ENCODE data around the gene TNNT2.

Gene TNNT2

GRCh38 chr1:201318504-201319340, 58.8 kb downstream of the TNNT2 start:
- POLR2A ChIA-PET, result no interaction called here
- H3K27ac ChIP-seq (ENCODE audit: insufficient read depth in 1 of 2, low read depth in 1 of 2, low read length in 2 of 2, poor library complexity in 1 of 2, severe bottlenecking in 2 of 2), result no peak overlapping the region
- WGBS (ENCODE audit: insufficient coverage), result 87% methylated on average over 11 of the region's 15 CpGs
- H3K27me3 ChIP-seq (replicated peaks in 2 of 5; ENCODE audit: control insufficient read depth in 4 of 5, insufficient read depth in 5 of 5, low read length in 4 of 5), result peaks cover 0 to 6% (median 0%) of the 10 kb centered on the region in 5 experiments
- H3K9me3 ChIP-seq (ENCODE audit: control extremely low read depth in 1 of 5, control insufficient read depth in 4 of 5, insufficient read depth in 2 of 5, low read depth in 1 of 5, low read length in 4 of 5), result no peaks in the 10 kb centered on the region
- no peak for DNase-seq
- H3K36me3 ChIP-seq (ENCODE audit: control insufficient read depth in 4 of 4, insufficient read depth in 4 of 4, low read length in 3 of 4), result no peaks in the 10 kb centered on the region
- CTCF ChIA-PET, result no interaction called here
- H3K4me3 ChIP-seq (ENCODE audit: control insufficient read depth in 1 of 7, extremely low read depth in 1 of 7, insufficient read depth in 4 of 7, low read depth in 2 of 7, low read length in 6 of 7), result no peak overlapping the region
- no peaks in the 10 kb centered on the region for H3K4me1 ChIP-seq (ENCODE audit: control extremely low read depth in 1 of 4, control insufficient read depth in 4 of 4, insufficient read depth in 4 of 4, low read length in 3 of 4)

GRCh38 chr1:201317551-201317950, 59.9 kb downstream of the TNNT2 start:
- WGBS (ENCODE audit: insufficient coverage), result 97% methylated on average over 11 of the region's 13 CpGs
- no peak overlapping the region for H3K4me3 ChIP-seq (ENCODE audit: control insufficient read depth in 1 of 7, extremely low read depth in 1 of 7, insufficient read depth in 4 of 7, low read depth in 2 of 7, low read length in 6 of 7)
- H3K9me3 ChIP-seq (ENCODE audit: control extremely low read depth in 1 of 5, control insufficient read depth in 4 of 5, insufficient read depth in 2 of 5, low read depth in 1 of 5, low read length in 4 of 5), result no peaks in the 10 kb centered on the region
- peaks cover 0 to 6% (median 0%) of the 10 kb centered on the region in 5 experiments for H3K27me3 ChIP-seq (replicated peaks in 2 of 5; ENCODE audit: control insufficient read depth in 4 of 5, insufficient read depth in 5 of 5, low read length in 4 of 5)
- CTCF ChIA-PET, result interaction anchor here (1.5 kb wide), 1 partner anchor 14 kb away, joined by 5 read pairs; no protein-coding TSS in a partner anchor
- H3K4me1 ChIP-seq (ENCODE audit: control extremely low read depth in 1 of 4, control insufficient read depth in 4 of 4, insufficient read depth in 4 of 4, low read length in 3 of 4), result no peaks in the 10 kb centered on the region
- H3K27ac ChIP-seq (ENCODE audit: insufficient read depth in 1 of 2, low read depth in 1 of 2, low read length in 2 of 2, poor library complexity in 1 of 2, severe bottlenecking in 2 of 2), result no peak overlapping the region
- POLR2A ChIA-PET, result no interaction called here
- no peaks in the 10 kb centered on the region for H3K36me3 ChIP-seq (ENCODE audit: control insufficient read depth in 4 of 4, insufficient read depth in 4 of 4, low read length in 3 of 4)
- no peak for DNase-seq

DNA sequence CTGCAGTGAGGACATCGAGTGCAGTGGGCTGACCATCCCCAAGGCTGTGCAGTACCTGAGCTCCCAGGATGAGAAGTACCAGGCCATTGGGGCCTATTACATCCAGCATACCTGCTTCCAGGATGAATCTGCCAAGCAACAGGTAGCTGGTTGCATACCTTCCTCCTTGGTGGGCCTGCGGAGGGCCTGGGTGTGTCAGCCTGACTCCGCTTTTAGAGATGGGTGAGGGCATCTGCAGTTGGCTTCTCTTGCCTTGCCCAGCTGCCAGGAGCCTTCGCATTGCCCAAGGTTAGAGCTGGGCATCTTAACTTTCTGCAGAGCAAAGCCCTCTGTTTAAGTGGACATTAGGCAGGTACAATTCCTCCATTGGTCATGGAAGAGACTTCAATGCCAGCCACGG, 60.9 kb downstream of the TNNT2 start:
- no peak for DNase-seq
- Histone ChIP-seq H3K4me1 (ENCODE audit: control extremely low read depth in 1 of 4, control insufficient read depth in 4 of 4, insufficient read depth in 4 of 4, low read length in 3 of 4) (no peaks in the 10 kb centered on the region), H3K27ac (ENCODE audit: insufficient read depth in 1 of 2, low read depth in 1 of 2, low read length in 2 of 2, poor library complexity in 1 of 2, severe bottlenecking in 2 of 2) (no peak overlapping the region), H3K4me3 (ENCODE audit: control insufficient read depth in 1 of 7, extremely low read depth in 1 of 7, insufficient read depth in 4 of 7, low read depth in 2 of 7, low read length in 6 of 7) (no peak overlapping the region), H3K36me3 (ENCODE audit: control insufficient read depth in 4 of 4, insufficient read depth in 4 of 4, low read length in 3 of 4) (no peaks in the 10 kb centered on the region), H3K9me3 (ENCODE audit: control extremely low read depth in 1 of 5, control insufficient read depth in 4 of 5, insufficient read depth in 2 of 5, low read depth in 1 of 5, low read length in 4 of 5) (no peaks in the 10 kb centered on the region), H3K27me3 (replicated peaks in 2 of 5; ENCODE audit: control insufficient read depth in 4 of 5, insufficient read depth in 5 of 5, low read length in 4 of 5) (peaks cover 0 to 6% (median 0%) of the 10 kb centered on the region in 5 experiments)
- WGBS (ENCODE audit: insufficient coverage), result 95% methylated on average over 5 of the region's 5 CpGs
- CTCF ChIA-PET, result interaction anchor here (1.5 to 1.9 kb wide), 2 partner anchors 13 to 31 kb away, joined by 5 to 10 read pairs; no protein-coding TSS in a partner anchor
- POLR2A ChIA-PET, result no interaction called here

GRCh38 chr1:201313086-201313485, 64.4 kb downstream of the TNNT2 start:
- no peaks in the 10 kb centered on the region for H3K36me3 ChIP-seq (ENCODE audit: control insufficient read depth in 4 of 4, insufficient read depth in 4 of 4, low read length in 3 of 4)
- CTCF ChIA-PET, result interaction anchor here (1.9 kb wide), 1 partner anchor 59 kb away, joined by 4 read pairs; no protein-coding TSS in a partner anchor

GRCh38 chr1:201312298-201312697, 65.2 kb downstream of the TNNT2 start:
- Histone ChIP-seq H3K36me3 (ENCODE audit: control insufficient read depth in 4 of 4, insufficient read depth in 4 of 4, low read length in 3 of 4) (no peaks in the 10 kb centered on the region), H3K4me3 (ENCODE audit: control insufficient read depth in 1 of 7, extremely low read depth in 1 of 7, insufficient read depth in 4 of 7, low read depth in 2 of 7, low read length in 6 of 7) (no peak overlapping the region), H3K9me3 (ENCODE audit: control extremely low read depth in 1 of 5, control insufficient read depth in 4 of 5, insufficient read depth in 2 of 5, low read depth in 1 of 5, low read length in 4 of 5) (no peaks in the 10 kb centered on the region), H3K4me1 (ENCODE audit: control extremely low read depth in 1 of 4, control insufficient read depth in 4 of 4, insufficient read depth in 4 of 4, low read length in 3 of 4) (no peaks in the 10 kb centered on the region), H3K27me3 (replicated peaks in 2 of 5; ENCODE audit: control insufficient read depth in 4 of 5, insufficient read depth in 5 of 5, low read length in 4 of 5) (peaks cover 0 to 29% (median 12%) of the 10 kb centered on the region in 5 experiments), H3K27ac (ENCODE audit: insufficient read depth in 1 of 2, low read depth in 1 of 2, low read length in 2 of 2, poor library complexity in 1 of 2, severe bottlenecking in 2 of 2) (no peak overlapping the region)
- POLR2A ChIA-PET, result no interaction called here
- DNase-seq, result no peak
- CTCF ChIA-PET, result interaction anchor here (1.9 kb wide), 1 partner anchor 58 kb away, joined by 4 read pairs; no protein-coding TSS in a partner anchor
- 95% methylated on average over 7 of the region's 7 CpGs for WGBS (ENCODE audit: insufficient coverage)

More at GRCh38 chr1:201313086-201313485, 64.4 kb downstream of the TNNT2 start:
- Histone ChIP-seq H3K4me1 (ENCODE audit: control extremely low read depth in 1 of 4, control insufficient read depth in 4 of 4, insufficient read depth in 4 of 4, low read length in 3 of 4) (no peaks in the 10 kb centered on the region), H3K4me3 (ENCODE audit: control insufficient read depth in 1 of 7, extremely low read depth in 1 of 7, insufficient read depth in 4 of 7, low read depth in 2 of 7, low read length in 6 of 7) (no peak overlapping the region), H3K9me3 (ENCODE audit: control extremely low read depth in 1 of 5, control insufficient read depth in 4 of 5, insufficient read depth in 2 of 5, low read depth in 1 of 5, low read length in 4 of 5) (no peaks in the 10 kb centered on the region), H3K27ac (ENCODE audit: insufficient read depth in 1 of 2, low read depth in 1 of 2, low read length in 2 of 2, poor library complexity in 1 of 2, severe bottlenecking in 2 of 2) (no peak overlapping the region), H3K27me3 (replicated peaks in 2 of 5; ENCODE audit: control insufficient read depth in 4 of 5, insufficient read depth in 5 of 5, low read length in 4 of 5) (peaks cover 0 to 25% (median 12%) of the 10 kb centered on the region in 5 experiments)
- WGBS (ENCODE audit: insufficient coverage), result 97% methylated on average over 13 of the region's 16 CpGs
- POLR2A ChIA-PET, result no interaction called here
- no peak for DNase-seq

DNA sequence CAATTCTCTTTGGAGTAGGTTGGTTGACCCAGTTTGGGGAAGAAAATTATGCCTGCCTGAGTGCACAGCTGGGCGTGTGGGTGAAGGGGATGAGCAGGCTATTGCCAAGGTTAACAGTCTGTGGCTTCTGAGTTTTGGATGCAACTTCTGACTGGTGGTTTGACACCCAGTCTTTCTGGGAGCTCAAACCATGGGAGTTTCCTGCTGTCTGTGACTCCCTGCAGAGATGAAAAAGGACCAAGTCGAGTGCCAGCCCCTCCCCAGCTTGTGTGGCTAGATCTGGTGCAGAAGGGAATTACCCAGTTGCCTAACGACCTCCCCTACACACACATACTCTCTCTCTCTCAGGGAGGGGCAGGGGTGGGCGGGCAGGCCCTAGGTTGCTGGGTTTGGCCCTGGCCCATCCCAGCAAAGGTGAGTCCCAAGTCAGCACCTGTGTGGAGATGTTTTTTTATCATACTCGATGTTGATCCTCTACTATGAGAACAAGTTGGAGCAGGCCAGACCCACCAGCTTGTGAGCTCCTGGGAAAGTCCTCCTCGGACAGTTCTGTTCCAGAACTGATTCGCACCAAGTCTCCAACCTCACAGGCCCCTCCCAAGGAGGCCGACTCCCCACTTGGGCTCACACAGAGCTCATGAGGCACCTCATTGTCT, 66.0 kb downstream of the TNNT2 start:
- CTCF ChIA-PET, result interaction anchor here (1.1 to 1.9 kb wide), 2 partner anchors 49 to 57 kb away, joined by 3 to 4 read pairs; no protein-coding TSS in a partner anchor
- Histone ChIP-seq H3K27me3 (replicated peaks in 2 of 5; ENCODE audit: control insufficient read depth in 4 of 5, insufficient read depth in 5 of 5, low read length in 4 of 5) (peaks cover 0 to 30% (median 13%) of the 10 kb centered on the region in 5 experiments), H3K27ac (ENCODE audit: insufficient read depth in 1 of 2, low read depth in 1 of 2, low read length in 2 of 2, poor library complexity in 1 of 2, severe bottlenecking in 2 of 2) (no peak overlapping the region)

GRCh38 chr1:201310986-201311355, 66.5 kb downstream of the TNNT2 start:
- ChIA-PET POLR2A (no interaction called here), CTCF (interaction anchor here (1.1 kb wide), 1 partner anchor 48 kb away, joined by 3 read pairs; no protein-coding TSS in a partner anchor)
- Histone ChIP-seq H3K9me3 (ENCODE audit: control extremely low read depth in 1 of 5, control insufficient read depth in 4 of 5, insufficient read depth in 2 of 5, low read depth in 1 of 5, low read length in 4 of 5) (no peaks in the 10 kb centered on the region), H3K4me3 (ENCODE audit: control insufficient read depth in 1 of 7, extremely low read depth in 1 of 7, insufficient read depth in 4 of 7, low read depth in 2 of 7, low read length in 6 of 7) (no peak overlapping the region), H3K4me1 (ENCODE audit: control extremely low read depth in 1 of 4, control insufficient read depth in 4 of 4, insufficient read depth in 4 of 4, low read length in 3 of 4) (no peaks in the 10 kb centered on the region), H3K27ac (ENCODE audit: insufficient read depth in 1 of 2, low read depth in 1 of 2, low read length in 2 of 2, poor library complexity in 1 of 2, severe bottlenecking in 2 of 2) (no peak overlapping the region), H3K27me3 (replicated peaks in 2 of 5; ENCODE audit: control insufficient read depth in 4 of 5, insufficient read depth in 5 of 5, low read length in 4 of 5) (peaks cover 0 to 30% (median 12%) of the 10 kb centered on the region in 5 experiments), H3K36me3 (ENCODE audit: control insufficient read depth in 4 of 4, insufficient read depth in 4 of 4, low read length in 3 of 4) (no peaks in the 10 kb centered on the region)
- no peak for DNase-seq
- 89% methylated on average over 3 of the region's 4 CpGs for WGBS (ENCODE audit: insufficient coverage)

More for the DNA sequence above, 66.0 kb downstream of the TNNT2 start:
- Histone ChIP-seq H3K36me3 (ENCODE audit: control insufficient read depth in 4 of 4, insufficient read depth in 4 of 4, low read length in 3 of 4) (no peaks in the 10 kb centered on the region), H3K4me3 (ENCODE audit: control insufficient read depth in 1 of 7, extremely low read depth in 1 of 7, insufficient read depth in 4 of 7, low read depth in 2 of 7, low read length in 6 of 7) (no peak overlapping the region), H3K9me3 (ENCODE audit: control extremely low read depth in 1 of 5, control insufficient read depth in 4 of 5, insufficient read depth in 2 of 5, low read depth in 1 of 5, low read length in 4 of 5) (no peaks in the 10 kb centered on the region), H3K4me1 (ENCODE audit: control extremely low read depth in 1 of 4, control insufficient read depth in 4 of 4, insufficient read depth in 4 of 4, low read length in 3 of 4) (no peaks in the 10 kb centered on the region)
- WGBS (ENCODE audit: insufficient coverage), result 72% methylated on average over 4 of the region's 8 CpGs
- POLR2A ChIA-PET, result no interaction called here
- DNase-seq, result no peak
